ENCODE data around the gene RPRML. TPM values are rescaled to one million over a fixed set of nuclear protein-coding genes. Genes with fewer than 3 reads are reported as not detected.
"Not testable (repeated sequence)": the region's sequence is repeated elsewhere in the genome, so short reads cannot be mapped to it uniquely, and the experiment has no call there.

Gene RPRML
- not detected for total RNA-seq
- polyA plus RNA-seq: not detected

GRCh38 chr17:46979147-46979863 is at the start of gene RPRML:
RPRML (minus strand) TSS chr17:46979253; CDS start chr17:46979007, 246 bp downstream.
- peak within 1 kb of the TSS; percentile 74 to 86 (median 80) for H3K4me3 Mint-ChIP-seq
- peaks cover 29 to 48% of the 10 kb centered on the region in 2 donors for H3K27me3 Mint-ChIP-seq
- peaks cover 3 to 8% (median 6%) of the 10 kb centered on the region in 3 donors for H3K36me3 Mint-ChIP-seq
- Histone ChIP-seq H3K36me3 (ENCODE audit: insufficient read depth, low read length) (no peaks in the 10 kb centered on the region), H3K4me1 (ENCODE audit: insufficient read depth, low read length) (no peaks in the 10 kb centered on the region), H3K9me3 (ENCODE audit: low read length) (no peaks in the 10 kb centered on the region), H3K4me3 (ENCODE audit: low read length) (peak within 1 kb of the TSS; percentile 36), H3K27me3 (ENCODE audit: insufficient read depth, low read length, poor library complexity, severe bottlenecking) (peaks cover 9% of the 10 kb centered on the region), H3K27ac (ENCODE audit: low read depth, low read length) (no peak within 1 kb of the TSS)
- peak in 2 of 5 donors; percentile 8 to 10 for DNase-seq
- CTCF ChIA-PET: no interaction called here
- H3K9me3 Mint-ChIP-seq: peaks cover 0 to 4% (median 0%) of the 10 kb centered on the region in 5 donors
- POLR2A ChIA-PET: interaction anchor here (0.6 kb wide), 1 partner anchor 194 kb away, joined by 3 read pairs; no protein-coding TSS in a partner anchor
- H3K4me1 Mint-ChIP-seq: peaks cover 10 to 21% (median 16%) of the 10 kb centered on the region in 3 donors
- peak within 1 kb of the TSS in 2 of 8 donors; percentile 19 to 47 for H3K27ac Mint-ChIP-seq

DNA sequence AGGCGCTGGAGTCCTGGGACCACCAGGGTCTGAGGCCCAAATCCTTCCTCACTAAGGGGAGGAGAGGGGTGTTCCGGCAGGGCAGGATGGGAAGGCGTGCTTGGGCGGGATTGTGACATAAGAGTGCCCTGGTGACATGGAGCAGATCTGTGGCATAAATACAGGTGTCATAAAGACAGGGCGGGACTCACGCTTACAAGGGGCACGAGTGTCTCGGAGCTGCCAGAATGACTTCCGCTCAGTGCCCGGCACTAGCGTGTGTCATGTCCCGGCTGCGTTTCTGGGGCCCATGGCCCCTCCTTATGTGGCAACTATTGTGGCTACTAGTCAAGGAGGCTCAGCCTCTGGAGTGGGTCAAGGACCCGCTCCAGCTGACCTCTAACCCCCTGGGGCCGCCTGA is 37.9 kb upstream of the RPRML start:
- H3K27me3 ChIP-seq (ENCODE audit: insufficient read depth, low read length, poor library complexity, severe bottlenecking); H3K9me3 Mint-ChIP-seq; H3K27ac Mint-ChIP-seq; H3K36me3 ChIP-seq (ENCODE audit: insufficient read depth, low read length); H3K27me3 Mint-ChIP-seq; H3K27ac ChIP-seq (ENCODE audit: low read depth, low read length); DNase-seq; H3K4me3 ChIP-seq (ENCODE audit: low read length); H3K4me1 ChIP-seq (ENCODE audit: insufficient read depth, low read length); H3K4me3 Mint-ChIP-seq; POLR2A ChIA-PET; CTCF ChIA-PET; H3K9me3 ChIP-seq (ENCODE audit: low read length): not testable (repeated sequence)
- peaks cover 9 to 15% (median 14%) of the 10 kb centered on the region in 3 donors for H3K4me1 Mint-ChIP-seq
- peaks cover 0 to 12% (median 3%) of the 10 kb centered on the region in 3 donors for H3K36me3 Mint-ChIP-seq

DNA sequence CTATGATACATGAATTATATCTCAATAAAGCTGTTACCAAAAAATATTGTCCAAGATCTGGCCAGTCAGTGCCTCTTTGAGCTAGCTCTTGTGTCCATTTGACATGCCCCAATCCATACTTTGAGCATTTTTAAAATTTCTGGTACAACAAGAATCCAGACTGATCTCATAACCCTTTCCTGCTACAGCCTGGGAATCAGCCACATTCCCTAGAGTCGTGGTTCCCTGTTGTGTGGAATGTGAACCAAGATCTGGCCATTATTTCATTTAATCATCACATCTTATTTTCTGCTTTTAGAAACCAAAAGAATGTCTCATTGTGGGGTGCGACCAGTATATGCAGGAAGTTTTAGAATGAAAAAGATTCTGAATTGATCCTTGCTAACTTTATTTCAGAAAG is 34.3 kb upstream of the RPRML start:
- no peaks in the 10 kb centered on the region for H3K27me3 Mint-ChIP-seq
- H3K9me3 ChIP-seq (ENCODE audit: low read length): no peaks in the 10 kb centered on the region
- H3K4me1 Mint-ChIP-seq: peaks cover 9 to 16% (median 14%) of the 10 kb centered on the region in 3 donors
- no peaks in the 10 kb centered on the region for H3K27me3 ChIP-seq (ENCODE audit: insufficient read depth, low read length, poor library complexity, severe bottlenecking)
- peaks cover 0 to 3% (median 0%) of the 10 kb centered on the region in 3 donors for H3K36me3 Mint-ChIP-seq
- POLR2A ChIA-PET: interaction anchor here (0.5 kb wide), 1 partner anchor 238 kb away, joined by 5 read pairs; no protein-coding TSS in a partner anchor
- no peak for DNase-seq
- H3K9me3 Mint-ChIP-seq: no peaks in the 10 kb centered on the region
- H3K4me3 ChIP-seq (ENCODE audit: low read length): no peak overlapping the region
- no peak overlapping the region for H3K27ac ChIP-seq (ENCODE audit: low read depth, low read length)
- CTCF ChIA-PET: interaction anchor here (1.1 kb wide), 1 partner anchor 12 kb away, joined by 4 read pairs; no protein-coding TSS in a partner anchor
- no peaks in the 10 kb centered on the region for H3K36me3 ChIP-seq (ENCODE audit: insufficient read depth, low read length)
- H3K4me3 Mint-ChIP-seq: no peak overlapping the region
- H3K4me1 ChIP-seq (ENCODE audit: insufficient read depth, low read length): no peaks in the 10 kb centered on the region
- no peak overlapping the region for H3K27ac Mint-ChIP-seq

DNA sequence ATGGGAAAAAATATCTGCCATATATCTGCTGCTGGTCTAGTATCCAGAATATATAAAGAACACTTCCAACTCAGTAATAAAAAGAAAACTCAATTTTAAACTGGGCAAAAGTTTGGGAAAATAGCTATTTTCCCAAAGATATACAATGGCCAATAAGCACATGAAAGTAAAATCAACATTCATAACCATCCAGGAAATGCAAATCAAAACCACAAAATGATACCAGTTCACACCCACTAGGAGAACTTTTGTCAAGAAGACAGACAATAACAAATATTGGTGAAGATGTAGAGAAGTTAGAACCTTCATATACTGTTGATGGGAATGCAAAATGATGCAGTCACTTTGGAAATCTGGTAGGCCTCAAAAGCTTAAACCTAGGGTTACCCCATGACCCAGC is 33.4 kb upstream of the RPRML start:
- CTCF ChIA-PET: interaction anchor here (1.1 kb wide), 1 partner anchor 11 kb away, joined by 4 read pairs; no protein-coding TSS in a partner anchor
- no peak for DNase-seq
- no peaks in the 10 kb centered on the region for H3K36me3 ChIP-seq (ENCODE audit: insufficient read depth, low read length)
- Mint-ChIP-seq H3K9me3 (no peaks in the 10 kb centered on the region), H3K4me3 (no peak overlapping the region), H3K4me1 (peaks cover 9 to 16% (median 14%) of the 10 kb centered on the region in 3 donors), H3K27ac (peak overlapping the region in 1 of 8 donors; percentile 13), H3K36me3 (peaks cover 0 to 3% (median 0%) of the 10 kb centered on the region in 3 donors), H3K27me3 (no peaks in the 10 kb centered on the region)
- no peaks in the 10 kb centered on the region for H3K27me3 ChIP-seq (ENCODE audit: insufficient read depth, low read length, poor library complexity, severe bottlenecking)
- no peak overlapping the region for H3K4me3 ChIP-seq (ENCODE audit: low read length)
- no peaks in the 10 kb centered on the region for H3K9me3 ChIP-seq (ENCODE audit: low read length)
- POLR2A ChIA-PET: no interaction called here
- no peak overlapping the region for H3K27ac ChIP-seq (ENCODE audit: low read depth, low read length)
- H3K4me1 ChIP-seq (ENCODE audit: insufficient read depth, low read length): no peaks in the 10 kb centered on the region

DNA sequence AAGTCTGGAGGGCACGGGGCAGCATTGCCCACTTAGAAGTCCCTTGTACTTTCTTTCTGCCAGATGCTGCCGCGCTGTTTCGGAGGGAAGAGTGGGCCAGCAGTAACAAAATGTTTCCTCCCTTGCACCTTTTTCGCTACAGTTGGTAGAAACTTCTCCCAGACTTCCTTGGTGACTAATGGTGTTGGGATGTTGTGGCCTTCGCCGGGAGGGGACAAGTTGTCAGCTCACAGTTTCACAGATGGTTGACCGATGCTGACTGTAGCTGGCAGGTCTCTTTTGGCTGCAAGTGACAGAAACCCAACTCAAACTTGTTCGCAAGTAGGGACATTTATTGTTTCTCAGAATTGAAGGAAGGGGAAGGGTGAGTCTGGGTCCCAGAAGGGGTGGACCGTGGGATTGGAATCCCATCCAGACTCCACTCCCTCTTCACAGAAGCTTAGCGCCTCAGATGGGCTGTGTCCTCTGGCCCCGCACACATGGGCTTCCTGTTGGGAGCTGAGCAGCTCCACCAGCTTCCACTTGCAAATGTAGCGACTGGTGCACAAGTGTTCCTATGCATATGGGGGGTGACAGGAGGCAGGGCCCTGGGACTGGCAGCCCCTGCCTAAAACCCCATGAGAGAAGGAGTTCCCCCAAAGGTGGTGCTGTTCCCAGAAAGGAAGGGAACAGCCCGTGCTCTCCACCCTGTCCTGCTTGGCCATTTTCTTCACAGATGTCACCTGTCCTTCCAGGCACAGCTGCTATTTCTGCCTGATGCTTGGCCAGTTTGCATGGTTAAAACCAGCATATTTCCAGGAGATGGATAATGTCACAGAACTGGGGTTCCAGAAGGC is 30.9 kb upstream of the RPRML start:
- Histone ChIP-seq H3K4me1 (ENCODE audit: insufficient read depth, low read length) (no peaks in the 10 kb centered on the region), H3K27me3 (ENCODE audit: insufficient read depth, low read length, poor library complexity, severe bottlenecking) (no peaks in the 10 kb centered on the region), H3K27ac (ENCODE audit: low read depth, low read length) (no peak overlapping the region), H3K36me3 (ENCODE audit: insufficient read depth, low read length) (no peaks in the 10 kb centered on the region), H3K4me3 (ENCODE audit: low read length) (no peak overlapping the region), H3K9me3 (ENCODE audit: low read length) (no peaks in the 10 kb centered on the region)
- Mint-ChIP-seq H3K27me3 (no peaks in the 10 kb centered on the region), H3K36me3 (peaks cover 0 to 3% (median 0%) of the 10 kb centered on the region in 3 donors), H3K9me3 (no peaks in the 10 kb centered on the region), H3K4me1 (peaks cover 9 to 16% (median 14%) of the 10 kb centered on the region in 3 donors), H3K4me3 (no peak overlapping the region), H3K27ac (no peak overlapping the region)
- POLR2A ChIA-PET: no interaction called here
- no peak for DNase-seq
- CTCF ChIA-PET: no interaction called here

- DNase-seq: no peak
- ChIA-PET POLR2A (no interaction called here), CTCF (no interaction called here)
- Histone ChIP-seq H3K4me3 (ENCODE audit: low read length) (no peak overlapping the region), H3K9me3 (ENCODE audit: low read length) (no peaks in the 10 kb centered on the region), H3K27ac (ENCODE audit: low read depth, low read length) (no peak overlapping the region), H3K27me3 (ENCODE audit: insufficient read depth, low read length, poor library complexity, severe bottlenecking) (no peaks in the 10 kb centered on the region), H3K4me1 (ENCODE audit: insufficient read depth, low read length) (peaks cover 5% of the 10 kb centered on the region), H3K36me3 (ENCODE audit: insufficient read depth, low read length) (no peaks in the 10 kb centered on the region)
- H3K9me3 Mint-ChIP-seq: no peaks in the 10 kb centered on the region
- peaks cover 6 to 8% (median 8%) of the 10 kb centered on the region in 3 donors for H3K4me1 Mint-ChIP-seq
- no peaks in the 10 kb centered on the region for H3K27me3 Mint-ChIP-seq
- peak overlapping the region in 1 of 8 donors; percentile 0 for H3K27ac Mint-ChIP-seq
- H3K4me3 Mint-ChIP-seq: peak overlapping the region in 1 of 7 donors; percentile 70
- H3K36me3 Mint-ChIP-seq: no peaks in the 10 kb centered on the region
These were observed 25.9 kb upstream of the RPRML start for GRCh38 chr17:47004906-47005305.

DNA sequence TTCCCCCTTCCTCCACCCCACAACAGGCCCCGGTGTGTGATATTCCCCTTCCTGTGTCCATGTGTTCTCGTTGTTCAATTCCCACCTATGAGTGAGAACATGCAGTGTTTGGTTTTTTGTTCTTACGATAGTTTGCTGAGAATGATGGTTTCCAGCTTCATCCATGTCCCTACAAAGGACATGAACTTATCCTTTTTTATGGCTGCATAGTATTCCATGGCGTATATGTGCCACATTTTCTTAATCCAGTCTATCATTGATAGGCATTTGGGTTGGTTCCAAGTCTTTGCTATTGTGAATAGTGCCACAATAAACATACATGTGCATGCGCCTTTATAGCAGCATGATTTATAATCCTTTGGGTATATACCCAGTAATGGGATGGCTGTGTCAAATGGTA is 24.8 kb upstream of the RPRML start:
- H3K36me3 ChIP-seq (ENCODE audit: insufficient read depth, low read length); DNase-seq; H3K27me3 Mint-ChIP-seq; H3K9me3 Mint-ChIP-seq; H3K27me3 ChIP-seq (ENCODE audit: insufficient read depth, low read length, poor library complexity, severe bottlenecking); H3K36me3 Mint-ChIP-seq; H3K4me3 ChIP-seq (ENCODE audit: low read length); POLR2A ChIA-PET; H3K4me1 Mint-ChIP-seq; CTCF ChIA-PET; H3K27ac Mint-ChIP-seq; H3K4me1 ChIP-seq (ENCODE audit: insufficient read depth, low read length); H3K9me3 ChIP-seq (ENCODE audit: low read length); H3K27ac ChIP-seq (ENCODE audit: low read depth, low read length): not testable (repeated sequence)
- peak overlapping the region in 1 of 7 donors; percentile 20 for H3K4me3 Mint-ChIP-seq
